GM19328 (cell line): Measurements from ENCODE around the gene DRICH1.
"Not testable (repeated sequence)": the region's sequence is repeated elsewhere in the genome, so short reads cannot be mapped to it uniquely, and the experiment has no call there.

Source experiments
- ATAC-seq: cut with Tn5 transposase; IDR thresholded peaks from one replicate; pipeline ENCODE4 v1.9.1; 2021; ENCODE audit warnings: mild to moderate bottlenecking, moderate library complexity; ENCODE audit not compliant: unreplicated experiment

DRICH1 gene, protein sequence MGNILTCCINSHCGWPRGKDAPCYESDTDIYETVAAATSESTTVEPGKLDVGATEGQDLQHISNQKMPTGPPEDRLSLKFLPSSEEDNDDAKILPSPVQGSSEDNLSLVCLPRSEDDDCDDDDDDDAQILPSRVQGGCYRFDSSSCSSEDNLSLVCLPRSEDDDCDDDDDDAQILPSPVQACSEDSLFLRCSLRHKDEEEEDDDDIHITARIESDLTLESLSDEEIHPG

DNA sequence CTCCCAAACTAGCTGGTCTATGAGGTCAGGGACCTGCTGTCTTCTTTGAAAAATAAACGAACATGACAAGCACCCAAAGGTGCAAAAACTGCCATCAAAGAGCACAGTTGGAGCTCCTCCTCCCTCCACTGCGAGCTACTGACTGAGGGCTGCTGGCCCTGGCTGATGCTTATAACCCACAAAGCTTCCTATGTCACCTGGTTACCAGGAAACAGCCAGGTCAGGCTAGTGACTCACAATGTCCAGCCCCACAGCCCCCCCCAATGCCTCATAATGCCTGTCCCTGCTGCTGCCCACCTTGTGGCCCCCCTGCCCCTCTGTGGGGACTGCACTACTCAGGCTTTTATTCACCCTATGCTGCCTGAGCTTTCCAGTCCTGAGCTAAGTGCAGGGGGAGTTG lies at the start of gene DRICH1:
TSS of gene DRICH1 (minus strand) at position 144 of the 400 bp plus-strand sequence. CDS start 298 bp downstream, outside the sequence.
- no peak for ATAC-seq

DNA sequence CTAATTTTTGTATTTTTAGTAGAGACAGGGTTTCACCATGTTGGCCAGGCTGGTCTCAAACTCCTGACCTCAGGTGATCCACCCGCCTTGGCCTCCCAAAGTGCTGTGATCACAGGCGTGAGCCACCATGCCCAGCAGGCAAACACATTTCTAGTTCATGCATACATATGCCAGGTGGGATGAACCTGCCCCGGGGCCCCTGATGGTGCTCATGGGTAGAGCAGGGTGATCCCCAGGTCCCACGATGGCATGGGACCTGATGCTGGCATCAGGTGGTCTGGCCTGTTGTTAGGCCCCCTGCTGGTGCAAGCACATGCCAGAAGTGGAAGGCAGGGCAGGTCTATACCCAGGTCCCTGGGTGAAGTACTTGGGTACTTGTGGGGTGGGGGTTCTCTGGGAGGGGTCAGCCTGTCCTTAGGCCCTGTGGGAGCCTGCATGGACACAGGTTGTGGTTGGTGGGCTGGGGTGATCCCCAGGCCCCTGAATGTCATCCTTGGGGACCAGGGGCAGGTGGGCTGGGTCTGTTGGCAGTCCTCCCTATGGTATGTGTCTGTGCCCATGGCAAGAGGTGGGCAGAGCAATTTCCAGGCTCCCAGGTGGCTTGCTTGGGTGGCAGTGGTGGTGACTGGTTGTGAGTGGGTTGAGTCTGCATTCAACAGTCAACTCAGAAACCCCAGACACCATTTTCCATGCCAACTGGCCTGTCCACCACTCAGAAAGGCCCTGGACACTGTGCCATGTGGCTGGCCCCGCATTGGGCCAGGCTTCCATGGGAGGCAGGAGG lies 49.1 kb upstream of the DRICH1 start:
- no peak for ATAC-seq

DNA sequence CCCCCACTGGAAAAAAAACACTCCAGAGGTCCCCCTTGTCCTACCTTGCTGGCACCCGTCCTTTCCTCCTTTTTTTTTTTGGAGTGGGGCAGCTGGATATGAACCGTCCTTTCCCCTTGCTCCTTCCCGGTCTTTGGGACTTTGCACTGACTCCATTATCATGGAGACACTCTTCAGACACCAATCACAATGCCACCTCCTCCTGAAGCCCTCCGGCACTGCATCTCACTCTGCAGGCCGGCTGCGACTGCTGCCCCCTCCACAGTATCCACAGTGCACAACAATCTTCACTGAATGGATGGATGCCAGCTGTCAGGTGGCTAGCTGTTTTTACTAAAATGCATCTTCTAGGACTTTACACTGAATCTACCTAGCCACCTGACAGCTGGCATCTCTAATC lies 46.0 kb upstream of the DRICH1 start:
- no peak for ATAC-seq

DNA sequence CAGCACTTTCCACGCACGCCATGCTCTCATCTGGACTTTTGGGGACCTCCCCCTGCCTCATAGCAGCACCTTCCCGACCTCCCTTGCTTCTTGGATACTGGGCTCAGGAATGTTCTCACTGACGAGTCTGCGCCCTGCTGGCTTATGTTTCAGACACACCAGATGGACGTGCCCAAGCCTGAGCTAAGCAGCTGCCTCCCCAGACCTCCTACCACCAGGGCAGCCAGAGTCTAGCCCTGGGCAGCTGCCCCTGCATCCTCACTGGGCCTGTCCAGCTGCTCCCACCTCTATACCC lies 45.5 kb upstream of the DRICH1 start:
- ATAC-seq, result no peak

DNA sequence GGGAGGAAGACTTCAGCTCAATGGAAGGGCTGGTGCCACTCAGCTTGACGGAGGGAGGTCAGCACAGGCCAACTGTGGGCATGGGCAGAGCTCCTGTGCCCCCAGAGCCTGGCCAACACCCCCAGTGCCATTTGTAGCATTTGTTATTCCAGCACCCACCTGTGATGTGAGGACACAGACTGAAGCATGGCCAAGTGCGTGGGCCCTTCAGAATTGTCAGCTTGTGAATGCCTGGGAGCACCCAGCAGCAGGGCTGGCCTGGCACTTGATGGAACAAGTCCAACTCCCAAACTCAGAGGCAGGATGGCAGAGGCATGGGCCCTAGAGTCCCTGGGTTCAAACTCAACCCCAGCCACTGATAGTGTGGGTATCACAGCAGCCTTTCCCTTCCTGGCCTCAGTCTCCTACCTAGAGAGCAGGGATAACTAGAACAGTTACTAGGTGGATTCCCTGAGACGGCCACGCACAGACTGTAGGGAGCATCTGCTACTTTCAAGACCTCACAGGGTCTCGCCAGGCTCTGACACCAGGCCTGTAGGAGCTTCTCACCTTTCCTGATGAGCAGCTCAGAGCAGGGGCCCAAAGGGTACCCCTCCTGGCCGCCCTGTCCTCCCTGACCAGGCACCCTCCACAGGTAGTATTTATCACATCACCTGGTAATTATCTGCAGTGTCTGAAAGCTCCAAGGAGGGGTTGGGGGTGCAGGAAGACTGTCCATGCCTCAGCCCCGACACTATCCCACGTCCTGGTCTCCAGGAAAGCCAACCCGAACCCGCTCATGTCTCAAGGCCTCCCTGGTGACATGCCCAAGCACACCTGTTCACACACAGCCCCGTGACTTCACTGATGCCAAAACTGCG lies 45.0 kb upstream of the DRICH1 start:
- not testable (repeated sequence) for ATAC-seq

DNA sequence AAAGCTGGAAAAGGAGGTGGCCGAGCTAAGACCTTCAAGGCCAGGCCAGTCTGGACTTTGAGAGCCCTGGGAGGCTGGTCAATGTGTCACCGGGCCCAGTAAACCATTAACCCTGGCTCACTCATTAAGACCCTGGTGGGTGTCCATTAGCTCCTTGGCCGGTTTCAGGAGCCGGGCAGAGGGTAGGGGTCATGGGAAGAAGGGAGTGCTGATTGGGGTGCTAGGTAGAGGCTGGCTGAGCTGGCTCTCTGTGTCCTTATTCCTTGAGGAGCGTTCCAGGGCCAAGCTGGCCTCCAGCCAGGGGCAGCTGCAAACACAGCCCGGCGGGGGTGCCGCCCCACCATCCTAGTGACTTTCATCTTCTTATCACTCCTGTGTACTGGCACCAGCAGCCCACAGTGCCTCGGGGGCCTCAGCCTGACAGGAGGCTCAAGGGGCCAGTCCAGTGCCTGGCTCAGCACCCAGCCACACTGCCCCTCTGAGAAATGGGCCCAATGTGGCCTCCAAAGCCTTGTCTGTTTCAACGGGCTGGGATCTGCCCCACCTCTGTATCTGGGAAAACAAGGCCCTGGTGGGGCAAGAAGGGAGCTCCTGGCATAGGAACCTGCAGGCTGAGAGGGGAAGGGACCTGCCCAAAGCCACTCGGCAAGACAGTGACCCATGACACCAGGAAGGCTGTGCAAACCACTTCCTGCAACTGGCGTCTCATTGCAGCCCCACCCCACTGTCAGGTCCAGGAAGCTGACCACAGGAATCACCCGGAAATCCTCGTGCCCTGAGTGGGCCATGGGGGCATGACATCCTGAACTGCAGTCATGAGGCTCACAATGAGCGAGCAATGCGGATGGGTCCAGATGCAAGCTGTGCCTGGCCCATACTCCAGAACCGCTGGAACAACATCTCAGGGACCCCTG lies 43.6 kb upstream of the DRICH1 start:
- no peak for ATAC-seq

DNA sequence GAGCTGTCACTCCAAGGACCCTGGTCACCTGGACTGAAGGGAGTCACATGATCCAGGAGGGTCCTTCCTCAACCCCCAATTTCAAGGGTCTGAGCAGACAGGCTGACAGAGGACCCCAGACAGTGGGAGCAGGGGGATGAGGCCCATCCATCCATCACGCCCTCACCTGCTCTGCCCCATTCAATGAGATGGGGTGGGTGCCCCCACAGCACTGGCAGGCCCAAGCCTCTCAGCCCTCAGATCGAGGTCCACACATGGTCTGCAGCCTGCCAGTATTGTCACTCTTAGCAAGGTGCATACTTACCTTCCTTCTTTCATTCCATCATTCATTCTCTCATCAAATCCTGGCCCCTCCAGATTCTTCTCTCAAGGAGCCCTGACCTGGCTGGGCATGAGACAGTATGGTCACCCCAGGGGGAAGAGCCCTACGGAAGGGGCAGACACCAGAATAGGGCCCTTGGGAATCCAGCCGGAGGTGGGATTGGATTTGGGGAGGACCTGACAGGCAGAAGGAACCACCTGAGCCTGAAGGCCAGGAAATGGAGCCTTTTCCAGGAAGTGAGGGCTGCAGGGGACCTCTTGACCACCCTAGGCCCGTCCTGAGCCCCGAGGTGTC lies 42.9 kb upstream of the DRICH1 start:
- ATAC-seq, result not testable (repeated sequence)

DNA sequence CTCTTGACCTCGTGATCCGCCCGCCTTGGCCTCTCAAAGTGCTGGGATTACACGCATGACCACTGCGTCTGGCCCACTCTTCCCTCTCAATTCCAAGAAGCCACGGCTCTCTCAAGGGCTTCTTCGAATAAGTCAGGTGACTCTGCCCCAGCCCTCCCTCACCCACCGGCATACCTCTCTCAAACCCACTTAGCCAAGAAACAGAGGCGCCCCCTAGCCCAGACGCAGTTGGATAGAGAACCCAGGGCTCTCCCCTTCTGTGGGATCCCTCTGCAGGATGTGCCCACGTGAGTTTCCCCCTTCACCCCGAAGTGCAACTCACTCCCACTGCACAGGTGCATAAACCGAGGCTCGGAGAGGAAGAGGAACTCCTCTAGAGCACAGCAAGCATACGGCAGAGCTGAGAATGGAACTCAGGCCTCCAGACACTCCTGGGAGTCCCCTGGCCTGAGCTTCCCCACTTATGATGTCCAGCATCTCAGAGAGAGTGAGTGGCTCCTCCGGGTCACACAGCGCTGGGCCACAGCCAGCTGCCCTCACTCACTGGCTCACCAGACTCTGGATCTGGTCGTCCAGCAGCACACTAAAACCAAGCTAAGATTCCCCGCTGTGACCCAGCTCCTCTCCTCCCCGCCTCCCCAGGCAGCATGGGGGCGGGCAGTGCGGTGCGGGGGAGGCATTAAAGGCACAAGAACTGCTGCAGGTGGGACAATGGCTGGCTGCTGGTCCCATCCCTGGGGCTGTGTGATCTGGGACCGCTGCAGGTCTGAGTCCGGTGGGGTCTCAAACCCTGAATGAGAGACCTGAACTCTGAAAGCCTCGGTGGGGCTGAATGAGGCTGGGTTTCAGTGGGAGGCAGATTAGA lies 41.9 kb upstream of the DRICH1 start:
- ATAC-seq, result no peak

DNA sequence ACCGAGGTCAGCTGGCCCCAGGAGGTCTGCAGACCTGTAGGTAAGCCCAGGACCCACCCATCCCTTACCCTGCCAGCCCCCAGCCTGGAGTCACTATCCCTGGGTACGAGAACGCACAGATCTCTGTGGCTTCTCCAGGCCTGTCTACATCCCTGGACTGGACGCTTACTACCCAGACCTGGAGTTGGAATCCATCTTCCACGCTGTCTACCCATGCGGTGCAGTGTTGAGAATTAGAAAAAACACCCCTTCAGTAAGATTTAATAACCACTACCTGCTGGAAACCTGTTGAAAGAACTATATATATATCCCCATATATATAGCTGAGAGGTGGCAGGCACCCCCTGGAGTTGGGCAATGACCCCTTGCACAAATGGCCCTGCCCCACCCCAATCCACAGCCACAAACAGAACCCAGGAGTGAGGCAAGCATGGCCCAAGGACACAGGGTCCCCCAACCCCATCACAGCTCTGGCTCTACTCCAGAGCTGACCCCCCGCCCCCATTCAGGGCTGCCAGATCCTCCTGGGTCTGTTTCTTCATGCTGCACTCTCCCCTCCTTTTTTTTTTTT lies 41.0 kb upstream of the DRICH1 start:
- ATAC-seq, result no peak

DNA sequence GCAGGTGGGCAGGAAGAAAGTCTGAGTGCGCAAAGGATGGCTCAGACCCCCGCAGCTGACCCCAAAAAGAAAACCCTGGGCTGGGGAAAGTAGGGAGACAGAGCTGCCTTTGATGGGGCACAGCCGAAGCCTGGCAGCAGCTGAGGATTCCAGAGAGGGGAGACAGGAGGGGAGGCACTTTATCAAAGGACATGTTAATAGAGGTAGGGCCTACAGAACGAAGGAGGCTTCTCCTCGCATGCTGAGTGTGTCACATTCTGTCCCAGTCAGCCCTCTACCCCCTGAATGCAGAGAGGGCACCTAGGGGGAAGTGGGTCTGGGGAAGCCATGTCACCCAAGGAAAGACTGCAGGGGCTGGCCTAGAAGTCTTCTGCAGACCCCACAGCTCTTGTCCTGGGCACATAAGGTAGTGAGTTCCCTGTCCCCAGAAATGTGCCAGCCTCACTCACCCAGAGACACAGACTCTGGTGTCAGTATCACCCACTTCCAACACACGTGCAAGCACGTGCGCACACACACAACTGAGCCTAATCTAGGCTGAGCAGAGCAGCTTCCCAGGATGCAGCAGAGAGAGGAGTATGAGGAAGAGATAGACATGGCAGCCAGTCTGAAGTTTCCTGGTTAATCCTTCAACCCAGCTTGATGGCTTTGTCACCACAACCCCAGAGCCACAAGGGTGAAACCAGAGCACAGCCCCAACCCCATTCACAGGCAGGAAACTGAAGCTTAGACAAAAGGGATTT lies 40.4 kb upstream of the DRICH1 start:
- not testable (repeated sequence) for ATAC-seq

DNA sequence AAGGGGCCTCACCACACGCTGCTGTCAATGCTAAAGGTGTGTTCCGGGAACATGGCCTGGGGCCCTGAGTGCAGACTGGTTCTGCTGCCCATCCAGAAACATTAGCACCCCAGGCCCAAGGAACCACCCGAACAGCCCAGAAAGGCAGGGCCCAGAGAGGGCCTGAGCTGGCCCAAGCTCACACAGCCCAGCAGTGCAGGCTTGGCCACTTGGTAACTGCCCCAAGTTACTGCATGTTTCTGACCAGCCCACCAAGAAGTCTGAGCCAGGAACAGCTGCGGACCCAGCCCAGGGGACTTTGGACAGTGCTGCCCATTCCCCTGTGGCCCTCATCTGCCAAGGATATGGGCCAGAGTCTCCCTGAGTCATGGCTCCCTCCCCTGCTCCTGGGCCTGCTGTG lies 39.3 kb upstream of the DRICH1 start:
- ATAC-seq, result not testable (repeated sequence)

DNA sequence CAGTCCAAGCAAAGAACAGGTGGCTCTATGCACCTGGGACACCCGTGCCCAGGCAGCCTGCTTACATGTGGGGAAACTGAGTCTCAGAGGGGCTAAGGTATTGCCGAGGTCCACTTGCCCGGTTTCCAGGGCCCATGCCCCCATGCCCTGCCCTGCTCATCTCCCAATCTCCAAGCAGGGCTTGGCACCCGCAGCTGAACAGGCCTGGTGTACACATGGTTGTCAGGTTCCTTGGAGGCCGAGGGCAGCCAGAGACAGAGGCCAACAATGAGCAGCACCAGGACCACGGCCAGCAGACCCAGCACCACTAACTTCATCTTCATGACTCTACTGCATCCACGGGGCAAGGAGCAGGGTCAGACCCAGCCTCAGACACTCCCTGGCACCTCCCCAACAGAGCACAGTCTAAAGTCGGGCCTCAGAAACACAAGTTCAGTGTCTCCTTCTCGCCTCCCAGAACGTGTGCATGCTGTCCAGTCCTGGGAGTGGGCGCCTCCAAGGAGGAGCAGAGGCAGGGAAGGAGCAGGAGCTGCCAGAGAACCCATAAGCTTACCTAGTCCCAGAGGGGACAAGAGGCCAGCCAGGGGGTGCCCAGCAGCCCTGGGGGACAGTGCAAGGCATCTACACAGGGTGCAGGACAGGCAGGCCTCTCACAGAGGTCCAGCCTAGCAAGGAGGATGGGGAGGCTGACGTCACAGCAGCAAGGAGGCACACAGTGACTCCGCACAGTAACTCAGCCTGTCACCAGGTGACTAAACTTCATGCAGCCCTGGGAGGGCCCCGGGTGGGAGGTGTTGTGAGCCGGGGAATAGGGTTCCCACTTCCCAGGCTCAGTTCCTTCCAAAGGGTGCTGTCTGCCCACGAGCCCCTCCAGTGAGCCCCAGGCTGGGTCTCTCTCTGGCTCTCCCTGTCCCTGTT lies 38.5 kb upstream of the DRICH1 start:
- no peak for ATAC-seq

DNA sequence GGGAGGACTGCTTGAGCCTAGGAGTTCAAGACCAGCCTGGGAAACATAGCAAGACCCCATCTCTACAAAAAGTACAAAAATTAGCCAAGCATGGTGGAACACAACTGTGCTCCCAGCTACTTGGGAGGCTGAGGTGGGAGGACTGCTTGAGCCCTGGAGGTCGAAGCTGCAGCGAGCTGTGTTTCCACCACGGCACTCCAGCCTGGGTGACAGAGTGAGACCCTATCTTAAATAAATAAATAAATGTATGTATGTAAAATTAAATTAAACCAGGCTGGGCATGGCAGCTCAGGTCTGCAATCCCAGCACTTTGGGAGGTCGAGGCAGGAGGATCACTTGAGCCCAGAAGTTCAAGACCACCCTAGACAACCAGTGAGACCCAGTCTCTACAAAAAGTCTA lies 28.3 kb upstream of the DRICH1 start:
- ATAC-seq, result not testable (repeated sequence)

DNA sequence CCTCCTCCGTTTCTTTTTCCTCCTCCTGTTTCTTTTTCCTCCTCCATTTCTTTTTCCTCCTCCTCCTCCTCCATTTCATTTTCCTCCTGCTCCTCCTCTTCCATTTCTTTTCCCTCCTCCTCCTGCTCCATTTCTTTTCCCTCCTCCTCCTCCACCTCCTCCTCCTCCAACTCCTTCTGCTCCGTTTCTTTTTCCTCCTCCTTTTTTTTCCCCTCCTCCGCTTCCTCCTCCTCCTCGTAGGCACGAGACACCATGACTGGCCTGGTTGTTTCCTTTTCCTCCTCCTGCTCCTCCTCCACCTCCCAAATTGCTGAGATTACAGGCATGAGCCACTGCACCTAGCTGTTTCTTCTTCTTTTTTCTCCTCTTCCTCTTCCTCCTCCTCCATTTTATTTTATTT lies 25.6 kb upstream of the DRICH1 start:
- ATAC-seq, result no peak

DNA sequence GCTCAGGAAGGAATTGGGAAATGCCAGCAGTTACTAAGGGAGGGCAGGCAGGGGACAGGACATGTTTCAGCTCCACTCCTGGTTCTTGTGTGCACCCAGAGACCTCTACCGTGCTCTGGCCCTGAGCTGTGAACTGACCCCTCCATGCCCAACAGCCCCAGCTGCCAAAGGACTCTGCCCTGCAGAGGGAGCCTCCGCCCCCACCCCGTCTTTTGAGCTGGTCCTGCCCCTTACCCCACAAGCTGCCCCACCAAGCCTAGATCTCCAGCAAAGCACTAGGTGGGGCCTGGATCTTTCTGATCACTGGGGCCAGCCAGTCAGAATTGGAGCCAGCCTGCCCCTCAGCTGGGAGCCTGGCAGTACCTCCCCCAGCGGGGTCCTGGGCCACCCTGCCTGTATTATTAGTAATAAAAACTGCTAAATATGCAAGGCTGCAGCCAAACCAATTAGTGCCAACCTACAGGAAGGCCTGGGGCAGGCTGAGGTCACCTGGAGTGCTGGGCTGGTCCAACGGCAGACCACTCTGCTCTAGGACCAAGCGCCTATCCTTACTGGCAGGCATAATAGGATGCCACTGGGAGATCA lies 23.9 kb upstream of the DRICH1 start:
- ATAC-seq, result no peak

DNA sequence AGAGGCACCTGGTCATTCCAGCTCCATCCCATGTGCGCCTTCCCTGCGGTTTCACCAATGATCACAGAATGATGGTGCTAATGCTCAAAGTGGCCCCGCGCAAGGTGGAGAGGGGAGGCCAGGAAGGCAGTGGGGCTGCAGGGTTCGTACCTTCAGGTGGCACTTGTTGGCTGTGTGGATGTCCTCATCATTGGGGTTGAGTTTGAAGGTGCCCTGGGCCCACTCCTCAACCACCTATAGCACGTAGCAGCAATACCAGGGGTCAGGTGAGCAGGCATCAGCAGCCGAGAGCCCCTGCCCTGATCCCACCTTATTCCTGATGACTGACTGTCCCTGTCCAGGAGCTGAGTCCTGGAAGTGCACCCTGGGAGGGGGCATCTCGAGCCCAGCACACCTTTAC lies 20.6 kb upstream of the DRICH1 start:
- no peak for ATAC-seq

DNA sequence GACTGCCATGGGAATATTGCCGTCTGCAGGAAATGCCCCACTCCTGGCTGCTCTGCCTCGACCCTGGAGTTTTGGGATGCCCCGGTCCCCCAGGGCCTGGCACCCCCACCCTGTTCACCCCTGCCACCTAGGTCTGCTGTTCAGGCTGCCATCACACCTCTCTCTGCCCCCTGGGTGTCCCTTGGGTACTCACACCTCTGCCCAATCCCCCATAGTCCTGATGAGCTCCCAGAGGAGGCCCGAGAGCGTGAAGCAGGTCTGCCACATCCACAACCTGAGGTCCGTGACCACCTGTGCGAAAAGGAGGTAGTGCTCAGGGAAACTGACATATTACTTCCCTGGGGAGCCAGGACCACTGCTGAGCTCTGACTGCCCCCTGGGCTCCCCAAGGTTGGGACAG lies 20.2 kb upstream of the DRICH1 start:
- no peak for ATAC-seq
